ENCODE data around the gene DCAF8L2. TPM values are rescaled to one million over a fixed set of nuclear protein-coding genes. Genes with fewer than 3 reads are reported as not detected.
A peak's percentile ranks its signal among the peaks of the same experiment; 100 is the strongest.

Gene DCAF8L2
- total RNA-seq, 1 experiment from 2014 or later = not detected

GRCh38 chrX:27765718-27766117 is 175.6 kb downstream of the DCAF8L2 start:
- intact Hi-C loops (cut with micrococcal nuclease) = no loop called here
- no peak for DNase-seq
- TF ChIP-seq CTCF (conservative IDR thresholded peaks at IDR 0.05; ENCODE audit: low read depth, low read length) (no peak), EZH2phosphoT487 (IDR thresholded peaks at IDR 0.05; ENCODE audit: borderline replicate concordance, low read length) (no peak), EZH2 (IDR thresholded peaks at IDR 0.05; ENCODE audit: low read length, unreplicated experiment) (no peak)
- H4K20me1 ChIP-seq (ENCODE audit: low read length) = no peaks in the 10 kb centered on the region
- peak; percentile 33; the same call in 1 of the 2 replicates for ATAC-seq
- H3K4me2 ChIP-seq (ENCODE audit: low read length) = peak overlapping the region; percentile 69
- peak overlapping the region; percentile 50 for H3K4me3 ChIP-seq (ENCODE audit: low read length)
- no peaks in the 10 kb centered on the region for H3K79me2 ChIP-seq (ENCODE audit: low read length)
- H3K9me2 ChIP-seq (replicated peaks; ENCODE audit: low read length) = no peaks in the 10 kb centered on the region
- no peaks in the 10 kb centered on the region for H3K27me3 ChIP-seq (ENCODE audit: low read length)
- H3K9ac ChIP-seq (ENCODE audit: low read length) = no peak overlapping the region
- ChIA-PET CTCF (no interaction called here), POLR2A (ENCODE audit: unreplicated experiment) (no interaction called here)
- BruUV-seq (replicated peaks) = no TSS peak
- H3K9me3 ChIP-seq (ENCODE audit: low read length) = no peaks in the 10 kb centered on the region
- no peaks in the 10 kb centered on the region for H3F3A ChIP-seq (ENCODE audit: low read length, unreplicated experiment)
- H3K4me1 ChIP-seq (ENCODE audit: insufficient read depth, low read length) = peaks cover 24% of the 10 kb centered on the region
- peak overlapping the region; percentile 57 for H2AFZ ChIP-seq (ENCODE audit: low read length)
- H3K27ac ChIP-seq (ENCODE audit: low read length) = no peak overlapping the region
- H3K36me3 ChIP-seq (ENCODE audit: low read depth, low read length) = no peaks in the 10 kb centered on the region

GRCh38 chrX:27767387-27767786 is 177.2 kb downstream of the DCAF8L2 start:
- ChIA-PET CTCF (no interaction called here), POLR2A (ENCODE audit: unreplicated experiment) (no interaction called here)
- TF ChIP-seq EZH2 (IDR thresholded peaks at IDR 0.05; ENCODE audit: low read length, unreplicated experiment) = no peak
- no peak for TF ChIP-seq CTCF (conservative IDR thresholded peaks at IDR 0.05; ENCODE audit: low read depth, low read length)
- no peak for TF ChIP-seq EZH2phosphoT487 (IDR thresholded peaks at IDR 0.05; ENCODE audit: borderline replicate concordance, low read length)
- peak overlapping the region; percentile 56 for H3K4me2 ChIP-seq (ENCODE audit: low read length)
- no peak overlapping the region for H2AFZ ChIP-seq (ENCODE audit: low read length)
- H3K4me3 ChIP-seq (ENCODE audit: low read length) = no peak overlapping the region
- H3K27me3 ChIP-seq (ENCODE audit: low read length) = no peaks in the 10 kb centered on the region
- peak overlapping the region; percentile 73 for H3K27ac ChIP-seq (ENCODE audit: low read length)
- intact Hi-C loops (cut with micrococcal nuclease) = no loop called here
- no peaks in the 10 kb centered on the region for H3K9me2 ChIP-seq (replicated peaks; ENCODE audit: low read length)
- DNase-seq (peak; percentile 60), ATAC-seq (peak; percentile 64)
- H3K9ac ChIP-seq (ENCODE audit: low read length) = peak overlapping the region; percentile 23; the same call in 1 of the 2 replicates
- H3K9me3 ChIP-seq (ENCODE audit: low read length) = no peaks in the 10 kb centered on the region
- H3K4me1 ChIP-seq (ENCODE audit: insufficient read depth, low read length) = peaks cover 24% of the 10 kb centered on the region
- H3K79me2 ChIP-seq (ENCODE audit: low read length) = no peaks in the 10 kb centered on the region
- no TSS peak for BruUV-seq (replicated peaks)
- H3F3A ChIP-seq (ENCODE audit: low read length, unreplicated experiment) = no peaks in the 10 kb centered on the region
- no peaks in the 10 kb centered on the region for H4K20me1 ChIP-seq (ENCODE audit: low read length)
- H3K36me3 ChIP-seq (ENCODE audit: low read depth, low read length) = no peaks in the 10 kb centered on the region

- Histone ChIP-seq H3K27ac (ENCODE audit: low read length) (no peak overlapping the region), H4K20me1 (ENCODE audit: low read length) (no peaks in the 10 kb centered on the region), H3K4me2 (ENCODE audit: low read length) (no peak overlapping the region), H3K9me2 (replicated peaks; ENCODE audit: low read length) (no peaks in the 10 kb centered on the region), H2AFZ (ENCODE audit: low read length) (no peak overlapping the region), H3K36me3 (ENCODE audit: low read depth, low read length) (no peaks in the 10 kb centered on the region), H3F3A (ENCODE audit: low read length, unreplicated experiment) (no peaks in the 10 kb centered on the region), H3K27me3 (ENCODE audit: low read length) (no peaks in the 10 kb centered on the region), H3K9me3 (ENCODE audit: low read length) (no peaks in the 10 kb centered on the region), H3K4me1 (ENCODE audit: insufficient read depth, low read length) (no peaks in the 10 kb centered on the region), H3K4me3 (ENCODE audit: low read length) (no peak overlapping the region), H3K79me2 (ENCODE audit: low read length) (no peaks in the 10 kb centered on the region), H3K9ac (ENCODE audit: low read length) (no peak overlapping the region)
- BruUV-seq (replicated peaks) = no TSS peak
- ATAC-seq (no peak), DNase-seq (no peak)
- intact Hi-C loops (cut with micrococcal nuclease) = no loop called here
- TF ChIP-seq EZH2phosphoT487 (IDR thresholded peaks at IDR 0.05; ENCODE audit: borderline replicate concordance, low read length) (no peak), EZH2 (IDR thresholded peaks at IDR 0.05; ENCODE audit: low read length, unreplicated experiment) (no peak), CTCF (conservative IDR thresholded peaks at IDR 0.05; ENCODE audit: low read depth, low read length) (no peak)
- POLR2A ChIA-PET (ENCODE audit: unreplicated experiment) = no interaction called here
- CTCF ChIA-PET = no interaction called here
These were observed 185.8 kb downstream of the DCAF8L2 start for GRCh38 chrX:27775984-27776383.
